CD4-positive, alpha-beta T cell (primary cell): ENCODE results near the gene SWSAP1. TPM values are rescaled to one million over a fixed set of nuclear protein-coding genes. Genes with fewer than 3 reads are reported as not detected.

Source experiments
- total RNA-seq, 174 experiments: library from RNA in 2 of 174; stranded (reverse) in 2 of 174; gene quantifications; one replicate each; pipeline ENCODE4 v1.2.3 and lab custom pipeline; 2021 to 2026

Gene SWSAP1
- total RNA-seq, 2 experiments from 2014 or later = 2.6 to 2.7 TPM

Other genes starting within 250 kb of the SWSAP1 start
- 1 to 10 TPM in 1 of 2 experiments, under 1 TPM in 1; 0.59 to 1.5 TPM for gene SPC24, start 218.9 kb upstream of the SWSAP1 start, total RNA-seq
- not detected for gene KANK2, start 177.1 kb upstream of the SWSAP1 start, total RNA-seq
- not detected for gene ANGPTL8, start 135.0 kb upstream of the SWSAP1 start, total RNA-seq
- under 1 TPM; 0.14 to 0.38 TPM for gene DOCK6, start 112.1 kb upstream of the SWSAP1 start, total RNA-seq
- not detected for gene TSPAN16, start 78.5 kb upstream of the SWSAP1 start, total RNA-seq
- gene RAB3D, start 35.0 kb upstream of the SWSAP1 start, total RNA-seq = 1 to 10 TPM; 1.2 to 2.2 TPM
- 10 to 100 TPM in 1 of 2 experiments, 1 to 10 TPM in 1; 8.8 to 10.4 TPM for gene TMEM205, start 28.4 kb upstream of the SWSAP1 start, total RNA-seq
- gene CCDC159, start 28.1 kb upstream of the SWSAP1 start, total RNA-seq = 10 to 100 TPM; 35.5 to 42.4 TPM
- 1 to 10 TPM; 8.2 TPM for gene PLPPR2, start 19.2 kb upstream of the SWSAP1 start, total RNA-seq
- gene EPOR, start 9.6 kb downstream of the SWSAP1 start, total RNA-seq = 10 to 100 TPM; 10.9 to 11.3 TPM
- not detected for gene RGL3, start 44.6 kb downstream of the SWSAP1 start, total RNA-seq
- not detected for gene ODAD3, start 60.5 kb downstream of the SWSAP1 start, total RNA-seq
- 100 to 1,000 TPM; 257 to 260 TPM for gene PRKCSH, start 61.0 kb downstream of the SWSAP1 start, total RNA-seq
- under 1 TPM in 1 of 2 experiments, not detected in 1; 0.66 TPM for gene ELAVL3, start 106.4 kb downstream of the SWSAP1 start, total RNA-seq
- 1 to 10 TPM; 7.4 to 7.5 TPM for gene ZNF653, start 131.2 kb downstream of the SWSAP1 start, total RNA-seq
- 10 to 100 TPM; 27.2 to 27.4 TPM for gene ECSIT, start 154.5 kb downstream of the SWSAP1 start, total RNA-seq
- not detected for gene CNN1, start 164.2 kb downstream of the SWSAP1 start, total RNA-seq
- gene ELOF1, start 184.6 kb downstream of the SWSAP1 start, total RNA-seq = 10 to 100 TPM; 31.8 to 33.2 TPM
- gene ACP5, start 203.0 kb downstream of the SWSAP1 start, total RNA-seq = 10 to 100 TPM; 13.4 to 15.3 TPM
- gene ZNF627, start 222.8 kb downstream of the SWSAP1 start, total RNA-seq = 10 to 100 TPM; 11.7 to 12.7 TPM